ENCODE measurements around the gene ST3GAL5. TPM values are rescaled to one million over a fixed set of nuclear protein-coding genes. Genes with fewer than 3 reads are reported as not detected.
"Not testable (repeated sequence)": the region's sequence is repeated elsewhere in the genome, so short reads cannot be mapped to it uniquely, and the experiment has no call there.

ST3GAL5 gene
- total RNA-seq, 1 donor from 2014 or later, result 46.5 TPM

GRCh38 chr2:85901155-85901554, 12.4 kb upstream of the ST3GAL5 start:
- Mint-ChIP-seq H3K27me3 (ENCODE audit: unreplicated experiment) (peaks cover under 1% of the 10 kb centered on the region), H3K4me3 (ENCODE audit: unreplicated experiment) (no peak overlapping the region), H3K9me3 (ENCODE audit: unreplicated experiment) (no peaks in the 10 kb centered on the region), H3K27ac (ENCODE audit: unreplicated experiment) (no peak overlapping the region), H3K36me3 (ENCODE audit: unreplicated experiment) (no peaks in the 10 kb centered on the region), H3K4me1 (ENCODE audit: low read depth, unreplicated experiment) (peaks cover 6% of the 10 kb centered on the region)
- DNase-seq, result no peak
- TF ChIP-seq CTCF (IDR thresholded peaks at IDR 0.05; ENCODE audit: partially characterized antibody, unreplicated experiment), result no peak

- peaks cover 6% of the 10 kb centered on the region for H3K4me1 Mint-ChIP-seq (ENCODE audit: low read depth, unreplicated experiment)
- no peaks in the 10 kb centered on the region for H3K9me3 Mint-ChIP-seq (ENCODE audit: unreplicated experiment)
- TF ChIP-seq CTCF (IDR thresholded peaks at IDR 0.05; ENCODE audit: partially characterized antibody, unreplicated experiment), result no peak
These were observed 11.6 kb upstream of the ST3GAL5 start for GRCh38 chr2:85900366-85900765.

GRCh38 chr2:85899849-85900248, 11.1 kb upstream of the ST3GAL5 start:
- H3K9me3 Mint-ChIP-seq (ENCODE audit: unreplicated experiment), result no peaks in the 10 kb centered on the region
- no peak for DNase-seq
- no peak overlapping the region for H3K4me3 Mint-ChIP-seq (ENCODE audit: unreplicated experiment)
- H3K27me3 Mint-ChIP-seq (ENCODE audit: unreplicated experiment), result no peaks in the 10 kb centered on the region
- no peak overlapping the region for H3K27ac Mint-ChIP-seq (ENCODE audit: unreplicated experiment)
- peaks cover 9% of the 10 kb centered on the region for H3K4me1 Mint-ChIP-seq (ENCODE audit: low read depth, unreplicated experiment)
- no peak for TF ChIP-seq CTCF (IDR thresholded peaks at IDR 0.05; ENCODE audit: partially characterized antibody, unreplicated experiment)
- no peaks in the 10 kb centered on the region for H3K36me3 Mint-ChIP-seq (ENCODE audit: unreplicated experiment)

More at GRCh38 chr2:85900366-85900765, 11.6 kb upstream of the ST3GAL5 start:
- Mint-ChIP-seq H3K27me3 (ENCODE audit: unreplicated experiment) (no peaks in the 10 kb centered on the region), H3K36me3 (ENCODE audit: unreplicated experiment) (no peaks in the 10 kb centered on the region), H3K27ac (ENCODE audit: unreplicated experiment) (no peak overlapping the region), H3K4me3 (ENCODE audit: unreplicated experiment) (no peak overlapping the region)
- DNase-seq, result no peak

- no peak for DNase-seq
- Mint-ChIP-seq H3K4me1 (ENCODE audit: low read depth, unreplicated experiment) (peaks cover 14% of the 10 kb centered on the region), H3K27ac (ENCODE audit: unreplicated experiment) (no peak overlapping the region), H3K4me3 (ENCODE audit: unreplicated experiment) (no peak overlapping the region), H3K9me3 (ENCODE audit: unreplicated experiment) (peaks cover under 1% of the 10 kb centered on the region), H3K27me3 (ENCODE audit: unreplicated experiment) (peaks cover under 1% of the 10 kb centered on the region), H3K36me3 (ENCODE audit: unreplicated experiment) (peaks cover 2% of the 10 kb centered on the region)
- no peak for TF ChIP-seq CTCF (IDR thresholded peaks at IDR 0.05; ENCODE audit: partially characterized antibody, unreplicated experiment)
These were observed 10.5 kb upstream of the ST3GAL5 start for GRCh38 chr2:85899284-85899683.

- DNase-seq, result no peak
- Mint-ChIP-seq H3K4me1 (ENCODE audit: low read depth, unreplicated experiment) (peaks cover 18% of the 10 kb centered on the region), H3K27me3 (ENCODE audit: unreplicated experiment) (peaks cover 3% of the 10 kb centered on the region), H3K4me3 (ENCODE audit: unreplicated experiment) (no peak overlapping the region), H3K36me3 (ENCODE audit: unreplicated experiment) (peaks cover 4% of the 10 kb centered on the region), H3K9me3 (ENCODE audit: unreplicated experiment) (peaks cover 3% of the 10 kb centered on the region), H3K27ac (ENCODE audit: unreplicated experiment) (no peak overlapping the region)
- TF ChIP-seq CTCF (IDR thresholded peaks at IDR 0.05; ENCODE audit: partially characterized antibody, unreplicated experiment), result no peak
These were observed 10.1 kb upstream of the ST3GAL5 start for GRCh38 chr2:85898881-85899280.

GRCh38 chr2:85894554-85895278, 5.9 kb upstream of the ST3GAL5 start:
- H3K27me3 Mint-ChIP-seq (ENCODE audit: unreplicated experiment); H3K36me3 Mint-ChIP-seq (ENCODE audit: unreplicated experiment); H3K9me3 Mint-ChIP-seq (ENCODE audit: unreplicated experiment); DNase-seq: not testable (repeated sequence)
- peak overlapping the region; percentile 58 for H3K4me3 Mint-ChIP-seq (ENCODE audit: unreplicated experiment)
- peaks cover 45% of the 10 kb centered on the region for H3K4me1 Mint-ChIP-seq (ENCODE audit: low read depth, unreplicated experiment)
- peak overlapping the region; percentile 97 for H3K27ac Mint-ChIP-seq (ENCODE audit: unreplicated experiment)

Measured in glutamatergic neuron (in vitro differentiated cells).